HL-60/S4 treated with phorbol 12-myristate 13-acetate at 8.2 ng/mL for 4 days and 3 days (cell line): ENCODE results near the gene CCSER1.
"Not testable (repeated sequence)": the region's sequence is repeated elsewhere in the genome, so short reads cannot be mapped to it uniquely, and the experiment has no call there.

Experiments
- in situ Hi-C: fragments of 300-500 bp; cut with MboI; formaldehyde crosslinking; loops from 2 replicates; pipeline ENCODE4 v1.15.0; 2022; ENCODE audit warnings: low sequenced_read_pairs

CCSER1 gene

GRCh38 chr4:91317434-91317833 is 1190.2 kb downstream of the CCSER1 start:
- in situ Hi-C loops, result no loop called here

GRCh38 chr4:91319556-91320268 is 1192.5 kb downstream of the CCSER1 start:
- in situ Hi-C loops, result no loop called here

- in situ Hi-C loops, result no loop called here
These were observed 1195.8 kb downstream of the CCSER1 start for GRCh38 chr4:91322961-91323360.

- in situ Hi-C loops, result no loop called here
These were observed 1198.3 kb downstream of the CCSER1 start for GRCh38 chr4:91325495-91325894.

- in situ Hi-C loops, result not testable (repeated sequence)
These were observed 1199.0 kb downstream of the CCSER1 start for GRCh38 chr4:91326167-91326566.

- in situ Hi-C loops, result no loop called here
These were observed 1203.5 kb downstream of the CCSER1 start for GRCh38 chr4:91330555-91331137.

GRCh38 chr4:91340822-91341221 is 1213.6 kb downstream of the CCSER1 start:
- in situ Hi-C loops, result no loop called here

- in situ Hi-C loops, result no loop called here
These were observed 1218.4 kb downstream of the CCSER1 start for GRCh38 chr4:91345632-91346031.

- in situ Hi-C loops, result not testable (repeated sequence)
These were observed 1229.3 kb downstream of the CCSER1 start for GRCh38 chr4:91356496-91356895.

- in situ Hi-C loops, result not testable (repeated sequence)
These were observed 1230.8 kb downstream of the CCSER1 start for GRCh38 chr4:91358016-91358415.

- in situ Hi-C loops, result not testable (repeated sequence)
These were observed 1231.4 kb downstream of the CCSER1 start for GRCh38 chr4:91358621-91359020.

- in situ Hi-C loops, result no loop called here
These were observed 1232.1 kb downstream of the CCSER1 start for GRCh38 chr4:91359041-91360031.

GRCh38 chr4:91362125-91362524 is 1234.9 kb downstream of the CCSER1 start:
- in situ Hi-C loops, result no loop called here

GRCh38 chr4:91366554-91366953 is 1239.4 kb downstream of the CCSER1 start:
- in situ Hi-C loops, result no loop called here

GRCh38 chr4:91369116-91369515 is 1241.9 kb downstream of the CCSER1 start:
- in situ Hi-C loops, result no loop called here

- in situ Hi-C loops, result no loop called here
These were observed 1246.4 kb downstream of the CCSER1 start for GRCh38 chr4:91373546-91373945.

- in situ Hi-C loops, result not testable (repeated sequence)
These were observed 1278.2 kb downstream of the CCSER1 start for GRCh38 chr4:91405431-91405830.

- in situ Hi-C loops, result no loop called here
These were observed 1294.8 kb downstream of the CCSER1 start for GRCh38 chr4:91422011-91422410.

- in situ Hi-C loops, result no loop called here
These were observed 1299.5 kb downstream of the CCSER1 start for GRCh38 chr4:91426725-91427124.

- in situ Hi-C loops, result no loop called here
These were observed 1300.0 kb downstream of the CCSER1 start for GRCh38 chr4:91427171-91427570.

GRCh38 chr4:91434631-91435030 is 1307.4 kb downstream of the CCSER1 start:
- in situ Hi-C loops, result no loop called here
